Activated naive CD4-positive, alpha-beta T cell treated with anti-CD3 and anti-CD28 coated beads, Interleukin-2, amount 50 U/mL, for 72 hours (primary cell): Measurements from ENCODE around the gene CHRD. TPM values are rescaled to one million over a fixed set of nuclear protein-coding genes. Genes with fewer than 3 reads are reported as not detected.
"Not testable (repeated sequence)": the region's sequence is repeated elsewhere in the genome, so short reads cannot be mapped to it uniquely, and the experiment has no call there.

Experiments used
- ATAC-seq, 2 donors: fragments of 150-1000 bp; cut with Tn5 transposase; 2 replicates each; pipeline ENCODE4 v1.10.0; 2021; ENCODE audit warnings: mild to moderate bottlenecking in 2 of 2, moderate library complexity in 2 of 2
- DNase-seq, 2 donors: peaks; one replicate each; pipeline ENCODE4 v3.0.0; 2021 to 2022; ENCODE audit warnings: low spot score in 2 of 2
- H3K27ac Mint-ChIP-seq, 2 donors: one replicate each; pipeline ENCODE4 v1.8.0; 2022; ENCODE audit warnings: mild to moderate bottlenecking in 2 of 2, mixed read lengths in 2 of 2
- H3K36me3 Mint-ChIP-seq, 2 donors: one replicate each; pipeline ENCODE4 v1.8.0; 2022; ENCODE audit warnings: mixed read lengths in 2 of 2
- H3K9me3 Mint-ChIP-seq, 2 donors: one replicate each; pipeline ENCODE4 v1.8.0; 2022; ENCODE audit warnings: mixed read lengths in 2 of 2
- total RNA-seq, 2 donors: library from RNA; stranded (reverse); gene quantifications; one replicate each; pipeline ENCODE4 v1.2.3, GENCODE V29; 2022

The CHRD gene
- under 1 TPM in 1 of 2 donors, not detected in 1; 0.49 TPM for total RNA-seq

- Mint-ChIP-seq H3K36me3 (no peaks in the 10 kb centered on the region), H3K27ac (no peak within 1 kb of the TSS), H3K9me3 (no peaks in the 10 kb centered on the region)
- ATAC-seq (peak; percentile 9 to 11), DNase-seq (no peak)
Measured at GRCh38 chr3:184379358-184380184, at the start of gene CHRD. TSS of gene CHRD (plus strand) at chr3:184380054. CDS start at chr3:184380319, 265 bp downstream.

GRCh38 chr3:184332370-184333090 is 47.3 kb upstream of the CHRD start:
- Mint-ChIP-seq H3K9me3 (no peaks in the 10 kb centered on the region), H3K36me3 (peaks cover 15 to 24% of the 10 kb centered on the region in 2 donors), H3K27ac (peak overlapping the region; percentile 85 to 95)
- no peak for DNase-seq
- no peak for ATAC-seq

- H3K27ac Mint-ChIP-seq, result peak overlapping the region; percentile 85 to 95
- no peak for ATAC-seq
- no peaks in the 10 kb centered on the region for H3K9me3 Mint-ChIP-seq
- H3K36me3 Mint-ChIP-seq, result peaks cover 15 to 22% of the 10 kb centered on the region in 2 donors
- no peak for DNase-seq
Measured at GRCh38 chr3:184333190-184333589, 46.7 kb upstream of the CHRD start.

- Mint-ChIP-seq H3K27ac (peak overlapping the region; percentile 85 to 95), H3K9me3 (no peaks in the 10 kb centered on the region), H3K36me3 (peaks cover 11 to 17% of the 10 kb centered on the region in 2 donors)
- ATAC-seq (no peak), DNase-seq (no peak)
Measured at GRCh38 chr3:184333700-184334099, 46.2 kb upstream of the CHRD start.

- Mint-ChIP-seq H3K9me3 (no peaks in the 10 kb centered on the region), H3K36me3 (peaks cover 3 to 8% of the 10 kb centered on the region in 2 donors), H3K27ac (peak overlapping the region; percentile 85 to 87)
- DNase-seq (peak in 1 of 2 donors; percentile 42), ATAC-seq (peak; percentile 46 to 87)
Measured at GRCh38 chr3:184334470-184335158, 45.2 kb upstream of the CHRD start.

- peak overlapping the region; percentile 85 to 92 for H3K27ac Mint-ChIP-seq
- no peaks in the 10 kb centered on the region for H3K9me3 Mint-ChIP-seq
- ATAC-seq, result peak in 1 of 2 donors; percentile 1
- DNase-seq, result no peak
- peaks cover 0 to 5% of the 10 kb centered on the region in 2 donors for H3K36me3 Mint-ChIP-seq
Measured at GRCh38 chr3:184335291-184335660, 44.6 kb upstream of the CHRD start.

GRCh38 chr3:184335661-184336546 is 44.0 kb upstream of the CHRD start:
- Mint-ChIP-seq H3K27ac (peak overlapping the region; percentile 85 to 92), H3K9me3 (no peaks in the 10 kb centered on the region), H3K36me3 (peaks cover 0 to 4% of the 10 kb centered on the region in 2 donors)
- DNase-seq (peak; percentile 85 to 89), ATAC-seq (peak; percentile 51 to 66)

GRCh38 chr3:184336547-184337398 is 43.1 kb upstream of the CHRD start:
- no peaks in the 10 kb centered on the region for H3K9me3 Mint-ChIP-seq
- peak overlapping the region; percentile 60 to 87 for H3K27ac Mint-ChIP-seq
- H3K36me3 Mint-ChIP-seq, result no peaks in the 10 kb centered on the region
- ATAC-seq, result peak in 1 of 2 donors; percentile 0
- DNase-seq, result no peak

GRCh38 chr3:184337399-184337714 is 42.5 kb upstream of the CHRD start, which contains the start of gene FAM131A:
TSS of gene FAM131A (plus strand) at chr3:184337600. CDS start at chr3:184337631, 31 bp downstream.
- H3K9me3 Mint-ChIP-seq, result no peaks in the 10 kb centered on the region
- DNase-seq, result no peak
- H3K27ac Mint-ChIP-seq, result peak within 1 kb of the TSS; percentile 60 to 87
- H3K36me3 Mint-ChIP-seq, result no peaks in the 10 kb centered on the region
- ATAC-seq, result no peak

GRCh38 chr3:184337981-184338380 is 41.9 kb upstream of the CHRD start:
- peak overlapping the region in 1 of 2 donors; percentile 60 for H3K27ac Mint-ChIP-seq
- no peaks in the 10 kb centered on the region for H3K9me3 Mint-ChIP-seq
- no peaks in the 10 kb centered on the region for H3K36me3 Mint-ChIP-seq
- no peak for DNase-seq
- no peak for ATAC-seq

- DNase-seq (no peak), ATAC-seq (no peak)
- Mint-ChIP-seq H3K27ac (peak overlapping the region in 1 of 2 donors; percentile 36), H3K36me3 (no peaks in the 10 kb centered on the region), H3K9me3 (no peaks in the 10 kb centered on the region)
Measured at GRCh38 chr3:184338511-184338945, 41.3 kb upstream of the CHRD start.

- ATAC-seq (no peak), DNase-seq (no peak)
- H3K36me3 Mint-ChIP-seq, result no peaks in the 10 kb centered on the region
- peak overlapping the region in 1 of 2 donors; percentile 36 for H3K27ac Mint-ChIP-seq
- H3K9me3 Mint-ChIP-seq, result no peaks in the 10 kb centered on the region
Measured at GRCh38 chr3:184339001-184339400, 40.9 kb upstream of the CHRD start.

- not testable (repeated sequence) for H3K36me3 Mint-ChIP-seq, ATAC-seq, H3K9me3 Mint-ChIP-seq, DNase-seq, H3K27ac Mint-ChIP-seq
Measured at GRCh38 chr3:184339451-184340135, 40.3 kb upstream of the CHRD start.

- no peaks in the 10 kb centered on the region for H3K9me3 Mint-ChIP-seq
- ATAC-seq (no peak), DNase-seq (no peak)
- H3K36me3 Mint-ChIP-seq, result no peaks in the 10 kb centered on the region
- no peak overlapping the region for H3K27ac Mint-ChIP-seq
Measured at GRCh38 chr3:184341925-184342324, 37.9 kb upstream of the CHRD start.
